GM18861 (cell line): ENCODE measurements around the gene ZBED1.
"Not testable (repeated sequence)": the region's sequence is repeated elsewhere in the genome, so short reads cannot be mapped to it uniquely, and the experiment has no call there.

ENCODE experiments used
- ATAC-seq: cut with Tn5 transposase; IDR thresholded peaks from one replicate; pipeline ENCODE4 v1.9.1; 2021; ENCODE audit not compliant: unreplicated experiment

Gene ZBED1

GRCh38 chrX:2457289-2458133, 43.3 kb downstream of the ZBED1 start:
- ATAC-seq, result no peak

- not testable (repeated sequence) for ATAC-seq
Observed at GRCh38 chrX:2456091-2456490, 44.7 kb downstream of the ZBED1 start.

- not testable (repeated sequence) for ATAC-seq
Observed at GRCh38 chrX:2454620-2455019, 46.2 kb downstream of the ZBED1 start.

- ATAC-seq, result no peak
Observed at GRCh38 chrX:2452799-2453198, 48.0 kb downstream of the ZBED1 start.

- ATAC-seq, result no peak
Observed at GRCh38 chrX:2452317-2452784, 48.4 kb downstream of the ZBED1 start.

- no peak for ATAC-seq
Observed at GRCh38 chrX:2451501-2452316, 49.1 kb downstream of the ZBED1 start.

- ATAC-seq, result no peak
Observed at GRCh38 chrX:2450681-2451080, 50.1 kb downstream of the ZBED1 start.

- ATAC-seq, result no peak
Observed at GRCh38 chrX:2449135-2449886, 51.5 kb downstream of the ZBED1 start.

- ATAC-seq, result no peak
Observed at GRCh38 chrX:2447484-2447883, 53.3 kb downstream of the ZBED1 start.

- ATAC-seq, result no peak
Observed at GRCh38 chrX:2446815-2447214, 54.0 kb downstream of the ZBED1 start.

GRCh38 chrX:2445662-2446623, 54.8 kb downstream of the ZBED1 start:
- ATAC-seq, result no peak

- no peak for ATAC-seq
Observed at GRCh38 chrX:2442694-2443093, 58.1 kb downstream of the ZBED1 start.

GRCh38 chrX:2441466-2441865, 59.3 kb downstream of the ZBED1 start:
- ATAC-seq, result no peak

GRCh38 chrX:2439613-2440012, 61.2 kb downstream of the ZBED1 start:
- no peak for ATAC-seq
